ENCODE data around the gene ZSWIM1. TPM values are rescaled to one million over a fixed set of nuclear protein-coding genes. Genes with fewer than 3 reads are reported as not detected.

The ZSWIM1 gene
- total and polyA plus RNA-seq, 2 of the 13 experiments (the other 11 are each of a cell fraction or from before 2014, with no cell fraction given) = 9.5 to 11.7 TPM

DNA sequence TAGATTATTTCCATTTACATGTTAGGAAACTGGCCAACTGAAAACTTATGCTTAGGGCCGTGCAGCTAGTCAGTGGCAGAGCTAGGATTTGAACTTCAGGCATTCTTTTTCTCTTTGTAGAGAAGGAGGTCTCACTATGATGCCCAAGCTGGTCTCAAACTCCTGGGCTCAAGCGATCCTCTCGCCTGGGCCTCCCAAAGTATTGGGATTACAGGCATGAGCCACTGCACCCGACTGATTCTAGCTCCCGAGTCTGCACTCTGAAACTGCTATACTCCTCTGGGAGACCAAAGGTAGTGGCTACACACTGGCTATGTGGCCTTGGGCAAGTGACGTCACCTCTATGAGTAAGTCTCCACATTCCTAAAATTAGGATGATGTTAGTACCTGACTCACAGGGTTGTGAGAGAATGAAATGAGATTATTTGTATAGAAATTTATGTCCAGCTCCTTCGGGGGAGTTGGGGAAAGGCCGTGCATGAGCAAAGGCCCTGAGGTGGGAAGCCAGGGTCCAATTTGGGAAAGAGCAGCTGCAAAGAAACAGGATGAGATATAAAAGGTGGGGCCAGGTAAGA is 24.6 kb downstream of the ZSWIM1 start:
- intact Hi-C loops (cut with micrococcal nuclease; ENCODE audit: unreplicated experiment) = loop anchor here (1.0 kb wide), 1 partner anchor 14 kb away; the partner anchor contains the start of genes CTSA and NEURL2
- no TSS peak for BruUV-seq (replicated peaks)
- Histone ChIP-seq H3K79me2 (ENCODE audit: insufficient read depth, low read length) (no peaks in the 10 kb centered on the region), H3K27ac (ENCODE audit: extremely low read length, insufficient read depth, low read length) (peak overlapping the region; percentile 21), H3K4me1 (ENCODE audit: insufficient read depth, low read length) (peaks cover 50% of the 10 kb centered on the region), H3K4me2 (ENCODE audit: low read depth, low read length) (peak overlapping the region; percentile 4; the same call in 1 of the 2 replicates), H3K4me3 (replicated peaks in 1 of 3; ENCODE audit: insufficient read depth in 1 of 3, low read depth in 2 of 3, low read length in 3 of 3) (no peak overlapping the region), H3K36me3 (replicated peaks in 1 of 2; ENCODE audit: control insufficient read depth in 1 of 2, insufficient read depth in 2 of 2, low read length in 2 of 2) (no peaks in the 10 kb centered on the region), H4K20me1 (ENCODE audit: insufficient read depth, low read length) (no peaks in the 10 kb centered on the region), H3K9ac (ENCODE audit: insufficient read depth, low read depth, low read length) (no peak overlapping the region), H2AFZ (ENCODE audit: low read length) (no peak overlapping the region), H3K27me3 (ENCODE audit: control insufficient read depth in 1 of 2, insufficient read depth in 2 of 2, low read length in 2 of 2) (no peaks in the 10 kb centered on the region), H3K9me3 (ENCODE audit: low read length) (no peaks in the 10 kb centered on the region)
- CTCF ChIA-PET (ENCODE audit: low intra/inter-chr PET ratio, low total read pairs) = no interaction called here
- DNase-seq (ENCODE audit: low spot score) (peak; percentile 87), ATAC-seq (peak; percentile 67), FAIRE-seq (peak; percentile 21)
- 37% methylated on average over 8 of the region's 8 CpGs for WGBS (ENCODE audit: low lambda C conversion rate)
- POLR2A ChIA-PET = interaction anchor here (1.0 to 8.8 kb wide), 12 partner anchors 9 to 64 kb away, joined by 4 to 164 read pairs (median 10); partner anchors contain the start of genes CTSA, NEURL2, PCIF1 and SPATA25
- in situ Hi-C loops (cut with HindIII; ENCODE audit: extremely low pct_ligation_motif_present, low pct_unique_long_range_greater_than_20kb) = no loop called here
- no peak for TF ChIP-seq ZNF781 (CRISPR knock-in tag; IDR thresholded peaks at IDR 0.05; ENCODE audit: borderline replicate concordance, not compliant biosample characterization)
- TF ChIP-seq ZBTB21 (CRISPR knock-in tag; IDR thresholded peaks at IDR 0.05) = peak; percentile 95
- TF ChIP-seq, protein P1, sequence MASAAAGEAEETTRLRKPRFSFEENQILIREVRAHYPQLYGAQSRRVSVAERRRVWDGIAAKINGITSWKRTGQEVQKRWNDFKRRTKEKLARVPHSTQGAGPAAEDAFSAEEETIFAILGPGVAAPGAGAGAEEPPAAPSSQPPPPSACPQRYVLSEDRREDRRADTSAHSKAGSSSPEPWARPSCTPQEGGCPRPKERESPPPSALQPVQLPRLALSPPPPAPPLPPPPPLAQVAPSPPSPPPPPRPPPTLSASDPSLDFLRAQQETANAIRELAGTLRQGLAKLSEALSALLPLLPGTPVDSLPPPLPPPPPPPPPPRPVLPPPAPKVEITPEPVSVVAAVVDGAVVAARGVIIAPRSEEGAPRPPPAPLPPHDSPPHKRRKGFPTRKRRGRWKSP (CRISPR knock-in tag; IDR thresholded peaks at IDR 0.05) = 0 out of 2 replicates have a peak, but pooled peaks have one; percentile 30
- TF ChIP-seq JUND (CRISPR knock-in tag; IDR thresholded peaks at IDR 0.05) = peak; percentile 59; the same call in 1 of the 2 replicates
- peak; percentile 64 for TF ChIP-seq HOXA3 (CRISPR knock-in tag; IDR thresholded peaks at IDR 0.05)
- 0 out of 2 replicates have a peak, but pooled peaks have one; percentile 60 for TF ChIP-seq NCOA1 (CRISPR knock-in tag; IDR thresholded peaks at IDR 0.05)
- 0 out of 2 replicates have a peak, but pooled peaks have one; percentile 43 for TF ChIP-seq ZBTB20 (CRISPR knock-in tag; IDR thresholded peaks at IDR 0.05; ENCODE audit: borderline replicate concordance, low read depth)
- TF ChIP-seq XBP1 (CRISPR knock-in tag; IDR thresholded peaks at IDR 0.05) = 0 out of 2 replicates have a peak, but pooled peaks have one; percentile 35
- TF ChIP-seq CREB1 (IDR thresholded peaks at IDR 0.05) = peak; percentile 99
- TF ChIP-seq CREB1 (CRISPR knock-in tag; IDR thresholded peaks at IDR 0.05) = peak; percentile 91
- peak; percentile 12; the same call in 1 of the 2 replicates for TF ChIP-seq CEBPG (CRISPR knock-in tag; IDR thresholded peaks at IDR 0.05)
- 0 out of 2 replicates have a peak, but pooled peaks have one; percentile 1 for TF ChIP-seq ZNF780A (CRISPR knock-in tag; IDR thresholded peaks at IDR 0.05)
- peak in 1 of 2 experiments; percentile 59; a peak in 2 of 4 replicates for TF ChIP-seq POLR2A (IDR thresholded peaks at IDR 0.05; ENCODE audit: insufficient read depth in 1 of 2, low read depth in 2 of 2, low read length in 2 of 2)
- TF ChIP-seq HOXA5 (CRISPR knock-in tag; IDR thresholded peaks at IDR 0.05) = no peak
- 0 out of 2 replicates have a peak, but pooled peaks have one; percentile 23 for TF ChIP-seq FOSL1 (CRISPR knock-in tag; IDR thresholded peaks at IDR 0.05; ENCODE audit: borderline replicate concordance)
- TF ChIP-seq ZNF224 (CRISPR knock-in tag; IDR thresholded peaks at IDR 0.05) = 0 out of 2 replicates have a peak, but pooled peaks have one; percentile 29
- TF ChIP-seq, protein P2, sequence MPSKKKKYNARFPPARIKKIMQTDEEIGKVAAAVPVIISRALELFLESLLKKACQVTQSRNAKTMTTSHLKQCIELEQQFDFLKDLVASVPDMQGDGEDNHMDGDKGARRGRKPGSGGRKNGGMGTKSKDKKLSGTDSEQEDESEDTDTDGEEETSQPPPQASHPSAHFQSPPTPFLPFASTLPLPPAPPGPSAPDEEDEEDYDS (CRISPR knock-in tag; IDR thresholded peaks at IDR 0.05) = 0 out of 2 replicates have a peak, but pooled peaks have one; percentile 26
- TF ChIP-seq JDP2 (CRISPR knock-in tag; IDR thresholded peaks at IDR 0.05; ENCODE audit: borderline replicate concordance) = no peak
- TF ChIP-seq, protein P3, sequence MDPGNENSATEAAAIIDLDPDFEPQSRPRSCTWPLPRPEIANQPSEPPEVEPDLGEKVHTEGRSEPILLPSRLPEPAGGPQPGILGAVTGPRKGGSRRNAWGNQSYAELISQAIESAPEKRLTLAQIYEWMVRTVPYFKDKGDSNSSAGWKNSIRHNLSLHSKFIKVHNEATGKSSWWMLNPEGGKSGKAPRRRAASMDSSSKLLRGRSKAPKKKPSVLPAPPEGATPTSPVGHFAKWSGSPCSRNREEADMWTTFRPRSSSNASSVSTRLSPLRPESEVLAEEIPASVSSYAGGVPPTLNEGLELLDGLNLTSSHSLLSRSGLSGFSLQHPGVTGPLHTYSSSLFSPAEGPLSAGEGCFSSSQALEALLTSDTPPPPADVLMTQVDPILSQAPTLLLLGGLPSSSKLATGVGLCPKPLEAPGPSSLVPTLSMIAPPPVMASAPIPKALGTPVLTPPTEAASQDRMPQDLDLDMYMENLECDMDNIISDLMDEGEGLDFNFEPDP (CRISPR knock-in tag; conservative IDR thresholded peaks at IDR 0.05) = 0 out of 2 replicates have a peak, but pooled peaks have one; percentile 61
- TF ChIP-seq RXRB (CRISPR knock-in tag; IDR thresholded peaks at IDR 0.05; ENCODE audit: borderline replicate concordance) = peak; percentile 36; the same call in 1 of the 2 replicates
- TF ChIP-seq ZNF577 (CRISPR knock-in tag; IDR thresholded peaks at IDR 0.05; ENCODE audit: borderline replicate concordance, low read depth) = no peak
- no peak for TF ChIP-seq ZNF12 (CRISPR knock-in tag; IDR thresholded peaks at IDR 0.05)
- TF ChIP-seq ATF7 (IDR thresholded peaks at IDR 0.05) = peak; percentile 99
- TF ChIP-seq ATF7 (CRISPR knock-in tag; IDR thresholded peaks at IDR 0.05) = no peak; the same call in 1 of the 2 replicates
